VCaP (cell line): Measurements from ENCODE around the gene BMERB1.

Source experiments
- H3K27ac ChIP-seq: fragments of 450-650 bp; 2 replicates; pipeline ENCODE4 v1.5.1; 2017
- CTCF ChIP-seq: fragments of 450-650 bp; conservative IDR thresholded peaks from 2 replicates; pipeline ENCODE4 v1.5.1; 2017; ENCODE audit warnings: mild to moderate bottlenecking, moderate library complexity

The BMERB1 gene

GRCh38 chr16:15636392-15636873, 202.0 kb downstream of the BMERB1 start:
- H3K27ac ChIP-seq = no peak overlapping the region
- TF ChIP-seq CTCF = no peak
